GM19043 (cell line): ENCODE data around the gene GHRHR.
A peak's percentile ranks its signal among the peaks of the same experiment; 100 is the strongest.

Experiments
- ATAC-seq: cut with Tn5 transposase; IDR thresholded peaks from one replicate; pipeline ENCODE4 v1.9.1; 2021; ENCODE audit warnings: low read depth; ENCODE audit not compliant: unreplicated experiment

Gene GHRHR

DNA sequence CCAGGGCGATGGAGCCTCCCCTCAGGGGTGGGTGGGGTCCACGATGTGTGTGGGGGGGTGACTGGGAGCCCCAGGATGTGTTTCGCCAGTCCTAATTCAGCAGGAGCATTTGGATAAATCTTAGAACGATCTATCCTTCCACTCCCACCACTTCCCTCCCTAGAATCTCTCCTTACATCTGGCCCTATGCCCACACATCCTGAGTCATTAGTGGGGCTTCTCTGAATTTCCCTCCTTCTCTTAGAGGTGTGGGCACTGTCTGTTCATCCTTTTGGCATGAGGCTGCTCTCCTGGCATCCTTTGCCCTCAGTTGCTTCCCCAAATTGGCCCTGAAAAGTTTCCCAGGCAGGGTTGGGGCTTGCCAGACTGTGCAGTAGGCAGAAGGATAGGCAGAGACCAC, 1.6 kb downstream of the GHRHR start:
- ATAC-seq: no peak

DNA sequence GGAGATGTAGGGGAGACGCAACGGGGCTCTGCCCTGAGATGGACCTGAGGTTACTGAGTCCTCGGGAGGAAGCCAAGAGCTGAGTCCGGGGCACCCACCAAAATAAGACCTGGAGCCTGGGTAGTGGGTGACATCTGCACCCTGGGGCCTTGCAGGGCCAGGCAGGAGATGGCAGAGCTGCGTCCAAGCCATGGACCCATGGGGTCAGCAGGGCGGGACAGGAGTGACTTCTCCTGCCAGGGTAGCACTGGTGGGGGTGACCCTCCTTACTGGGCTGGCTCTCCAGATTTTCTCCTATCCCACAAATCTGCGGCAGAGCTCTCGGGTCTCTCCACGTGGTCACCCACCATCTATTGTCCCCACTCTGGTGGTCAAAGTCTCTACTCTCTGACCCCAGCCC, 2.1 kb downstream of the GHRHR start:
- no peak for ATAC-seq

DNA sequence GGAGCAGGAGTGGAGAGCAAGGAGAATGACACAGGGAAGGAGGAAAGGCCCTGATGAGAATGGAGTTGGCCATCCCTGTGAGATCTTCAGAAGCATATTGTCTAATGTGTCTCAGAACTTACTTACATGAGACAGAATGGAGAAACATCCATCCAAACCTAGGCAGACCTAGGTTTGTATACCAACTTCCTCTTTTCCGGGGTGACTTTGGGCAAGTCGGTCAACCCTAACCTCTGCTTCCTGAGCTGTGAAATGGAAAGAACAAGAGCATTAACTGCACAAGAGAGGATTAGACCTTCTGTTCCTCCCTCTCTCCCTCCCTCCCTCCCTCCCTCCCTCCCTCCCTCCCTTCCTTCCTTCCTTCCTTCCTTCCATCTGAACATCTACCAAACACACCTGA, 4.5 kb downstream of the GHRHR start:
- ATAC-seq: peak; percentile 43

DNA sequence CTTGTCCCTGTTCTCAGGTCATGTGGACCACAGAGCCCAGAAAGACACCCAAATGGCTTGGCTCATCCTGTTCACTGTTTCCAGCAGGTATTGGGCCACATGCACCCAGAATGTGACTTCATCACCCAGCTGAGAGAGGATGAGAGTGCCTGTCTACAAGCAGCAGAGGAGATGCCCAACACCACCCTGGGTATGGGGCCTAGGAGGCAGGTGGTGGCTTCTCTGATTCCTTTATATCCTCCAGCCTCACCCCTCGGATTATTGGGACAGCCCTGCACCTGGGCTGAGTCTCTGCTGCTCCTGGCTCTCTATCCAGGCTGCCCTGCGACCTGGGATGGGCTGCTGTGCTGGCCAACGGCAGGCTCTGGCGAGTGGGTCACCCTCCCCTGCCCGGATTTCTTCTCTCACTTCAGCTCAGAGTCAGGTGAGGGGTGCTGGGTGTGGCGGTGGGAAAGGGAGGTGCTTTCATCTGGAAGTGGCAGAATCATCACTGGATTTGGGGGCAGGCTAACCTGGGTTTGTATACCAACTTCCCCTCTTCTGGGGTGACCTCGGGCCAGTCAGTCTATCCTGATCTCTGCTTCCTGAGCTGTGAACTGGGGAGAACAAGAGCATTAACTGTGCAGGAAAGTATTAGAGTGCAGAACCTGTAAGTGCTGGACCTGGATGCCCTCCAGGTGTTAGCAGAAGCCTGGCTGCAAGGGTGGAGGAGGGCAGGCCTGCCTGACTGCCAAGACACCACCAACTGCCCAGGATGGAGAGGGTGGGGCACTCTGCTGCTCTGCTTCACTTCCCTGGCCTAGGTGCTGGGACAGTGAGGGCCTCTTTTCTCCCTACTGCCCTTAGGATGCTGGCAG, 5.2 kb downstream of the GHRHR start:
- no peak for ATAC-seq

DNA sequence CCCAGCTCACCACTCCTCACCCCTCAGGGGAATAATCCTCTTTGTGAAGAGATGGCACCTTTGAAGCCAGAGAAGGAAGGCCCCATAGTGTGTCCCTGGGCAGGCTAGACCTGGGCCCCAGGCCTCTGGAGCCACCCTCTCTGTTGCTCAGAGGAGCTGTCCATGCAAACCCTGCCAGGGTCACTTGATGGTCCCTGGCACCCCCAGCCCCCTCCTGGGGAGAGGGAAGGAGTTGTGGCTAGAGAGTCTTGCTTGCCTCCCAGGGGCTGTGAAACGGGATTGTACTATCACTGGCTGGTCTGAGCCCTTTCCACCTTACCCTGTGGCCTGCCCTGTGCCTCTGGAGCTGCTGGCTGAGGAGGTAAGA, 5.8 kb downstream of the GHRHR start:
- ATAC-seq: no peak

DNA sequence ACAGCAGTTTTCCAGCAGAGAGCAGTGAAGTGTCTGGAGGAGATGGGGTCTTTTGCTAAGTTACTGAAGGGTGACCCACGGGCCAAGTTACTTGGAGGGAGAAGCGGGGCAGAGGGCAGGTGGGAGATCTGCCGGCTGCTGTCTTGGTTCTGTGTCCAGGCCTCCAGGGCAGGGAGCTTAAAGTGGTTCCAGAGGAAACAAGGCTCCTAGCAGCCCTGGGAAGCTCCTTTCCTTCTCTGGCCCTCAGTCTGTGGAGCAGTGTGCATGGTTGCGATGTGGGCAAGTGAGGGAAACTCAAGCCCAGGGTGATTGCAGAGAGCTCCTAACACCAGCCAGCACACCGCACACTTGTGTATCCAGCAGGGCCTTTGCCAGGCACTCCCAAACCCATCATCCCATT, 6.3 kb downstream of the GHRHR start:
- no peak for ATAC-seq

DNA sequence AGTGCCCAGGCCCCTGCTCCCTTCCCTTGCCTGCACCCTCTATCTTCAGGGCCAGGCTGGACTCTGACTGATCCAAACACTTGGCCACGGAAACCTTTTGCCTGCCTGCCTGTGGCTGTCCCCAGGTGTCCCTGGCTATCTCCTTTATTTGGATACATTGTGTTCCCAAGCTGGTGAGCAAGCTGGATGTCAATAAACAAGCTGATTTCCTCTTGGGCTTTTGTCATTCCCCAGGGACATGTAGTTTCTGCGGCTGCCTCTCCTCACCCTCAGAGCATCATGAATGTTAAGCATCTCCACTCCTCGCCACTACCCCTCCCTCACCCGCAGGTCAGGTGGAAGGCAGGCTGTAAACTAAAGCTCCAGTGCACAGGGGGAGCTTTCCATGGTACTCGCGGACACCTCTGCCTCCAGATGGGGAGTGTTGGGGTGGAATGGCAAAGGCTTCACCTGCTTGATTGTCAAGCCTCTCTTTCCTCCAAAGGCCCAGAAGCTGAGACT, 6.9 kb downstream of the GHRHR start:
- peak; percentile 36 for ATAC-seq

DNA sequence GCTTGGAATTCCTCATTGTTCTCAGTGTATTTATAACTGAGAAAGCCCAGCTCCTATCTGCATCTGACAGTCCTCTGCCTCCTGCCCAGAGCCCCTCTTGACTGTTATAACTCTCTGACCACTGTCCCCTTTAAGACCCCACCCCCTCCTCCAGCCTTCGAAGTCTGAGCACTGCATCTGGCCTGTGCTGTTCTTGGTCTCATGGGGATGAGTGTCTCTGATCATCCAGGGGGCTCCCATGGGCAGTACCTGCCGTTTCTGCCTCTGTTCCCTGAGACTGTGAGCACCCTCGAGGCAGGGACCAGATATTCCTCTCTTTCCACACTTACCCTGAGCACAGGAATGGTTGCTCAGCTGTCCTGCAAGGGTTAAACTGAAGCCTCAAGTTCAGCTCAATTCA, 7.7 kb downstream of the GHRHR start:
- ATAC-seq: no peak

DNA sequence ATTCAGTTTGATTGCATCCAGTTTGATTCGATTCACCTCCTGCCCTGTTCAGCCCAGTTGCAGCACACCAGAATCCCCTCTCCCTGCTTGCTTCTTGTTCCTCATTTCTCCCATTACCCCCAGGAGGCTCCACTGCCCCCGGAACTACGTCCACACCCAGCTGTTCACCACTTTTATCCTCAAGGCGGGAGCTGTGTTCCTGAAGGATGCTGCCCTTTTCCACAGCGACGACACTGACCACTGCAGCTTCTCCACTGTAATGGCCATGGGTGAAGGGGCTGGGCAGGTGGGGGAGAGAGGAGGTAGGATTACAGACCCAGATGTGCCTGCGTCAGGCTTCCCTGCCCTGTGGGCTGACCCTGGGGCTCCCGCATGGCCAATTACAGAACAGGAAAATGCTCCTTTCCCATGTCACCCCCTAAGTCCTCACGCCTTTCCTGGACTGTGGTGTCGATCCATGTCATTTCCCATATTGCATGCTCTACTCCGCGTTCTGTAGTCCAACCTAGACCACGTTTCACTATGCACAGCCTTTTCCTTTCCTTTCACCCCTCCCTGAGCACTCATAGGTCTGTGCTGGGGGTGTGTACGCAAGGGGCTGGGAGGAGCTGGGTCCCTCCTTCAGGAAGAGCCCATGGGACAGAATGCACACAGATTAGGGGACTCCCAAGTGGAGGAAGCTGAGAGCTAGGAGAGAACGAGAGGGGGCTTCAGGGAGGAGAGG, 8.2 kb downstream of the GHRHR start:
- no peak for ATAC-seq

DNA sequence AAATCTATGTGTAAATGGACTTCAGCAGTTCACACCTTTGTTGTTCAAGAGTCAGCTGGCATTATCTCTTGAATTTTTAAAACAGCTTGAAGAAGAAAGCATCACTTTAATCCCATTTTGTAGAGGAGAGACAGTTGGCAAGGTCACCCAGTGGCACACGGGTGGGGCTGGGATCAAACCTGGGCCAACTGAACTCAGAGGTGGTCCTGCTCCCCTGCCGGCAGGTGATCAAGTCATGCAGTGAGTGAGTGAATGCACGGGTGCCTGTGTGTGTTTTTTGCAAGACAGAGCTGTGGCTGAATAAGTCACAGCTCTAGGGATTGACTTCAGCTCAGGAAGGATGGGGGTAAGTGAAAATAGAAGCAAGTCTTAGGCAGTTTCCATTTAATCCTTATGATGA, 9.5 kb downstream of the GHRHR start:
- no peak for ATAC-seq

DNA sequence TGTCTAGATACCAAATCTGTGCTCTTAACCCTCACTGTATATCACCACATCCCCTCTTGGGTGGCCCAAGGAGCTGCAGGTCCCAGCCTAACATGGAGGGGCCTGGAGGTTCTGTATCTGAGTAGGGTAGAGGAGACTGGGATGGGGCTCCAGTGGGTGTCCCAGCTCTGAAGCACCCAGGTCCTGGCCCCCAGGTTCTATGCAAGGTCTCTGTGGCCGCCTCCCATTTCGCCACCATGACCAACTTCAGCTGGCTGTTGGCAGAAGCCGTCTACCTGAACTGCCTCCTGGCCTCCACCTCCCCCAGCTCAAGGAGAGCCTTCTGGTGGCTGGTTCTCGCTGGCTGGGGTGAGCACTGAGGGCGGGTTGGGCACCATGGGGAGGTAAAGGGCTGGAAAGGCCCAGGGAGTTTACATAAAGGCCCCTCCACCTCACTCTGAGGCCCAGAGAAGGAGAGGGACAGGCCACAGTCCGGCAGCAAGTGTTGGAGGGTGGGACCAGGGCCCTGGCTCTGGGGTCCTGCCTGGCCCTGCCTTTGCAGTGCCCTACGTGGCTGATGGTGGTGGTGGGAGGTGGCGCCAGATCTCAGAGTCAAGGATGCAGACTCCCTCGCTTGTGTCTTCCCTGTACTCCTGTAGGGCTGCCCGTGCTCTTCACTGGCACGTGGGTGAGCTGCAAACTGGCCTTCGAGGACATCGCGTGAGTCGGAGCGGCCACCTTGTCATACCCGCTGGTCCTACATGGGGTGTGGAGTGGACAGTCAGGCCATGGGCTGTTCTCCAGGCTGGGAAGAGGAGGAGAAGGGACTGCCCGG, 10.2 kb downstream of the GHRHR start:
- ATAC-seq: no peak

DNA sequence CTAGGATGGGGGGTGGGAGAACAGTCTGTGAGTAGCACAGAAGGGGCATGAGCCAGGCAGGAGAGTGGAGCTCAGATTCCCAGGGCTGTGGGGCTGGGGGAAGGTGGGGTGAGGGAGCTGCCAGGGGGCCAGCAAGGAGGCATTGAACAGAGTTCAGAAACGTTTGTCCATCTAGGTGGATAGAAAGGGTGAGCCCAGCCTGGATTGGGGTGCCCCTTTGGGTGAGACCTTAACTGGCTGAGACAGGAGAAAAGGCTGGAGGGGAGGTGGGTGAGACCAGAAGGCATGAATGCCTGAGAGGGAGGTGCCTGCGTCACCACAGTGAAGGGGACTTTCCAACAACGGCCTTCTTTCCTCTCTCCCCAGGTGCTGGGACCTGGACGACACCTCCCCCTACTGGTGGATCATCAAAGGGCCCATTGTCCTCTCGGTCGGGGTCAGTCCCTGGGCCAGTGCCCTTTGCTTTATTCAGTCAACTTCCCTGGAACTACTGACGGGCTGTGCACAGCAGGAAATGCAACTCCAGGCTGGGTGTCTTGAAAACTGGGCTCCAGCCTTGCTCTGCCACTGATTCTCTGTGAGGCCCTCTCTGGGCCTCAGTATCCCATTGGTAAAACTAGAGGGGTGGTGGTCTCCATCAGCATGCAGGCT, 11.0 kb downstream of the GHRHR start:
- ATAC-seq: peak; percentile 87

DNA sequence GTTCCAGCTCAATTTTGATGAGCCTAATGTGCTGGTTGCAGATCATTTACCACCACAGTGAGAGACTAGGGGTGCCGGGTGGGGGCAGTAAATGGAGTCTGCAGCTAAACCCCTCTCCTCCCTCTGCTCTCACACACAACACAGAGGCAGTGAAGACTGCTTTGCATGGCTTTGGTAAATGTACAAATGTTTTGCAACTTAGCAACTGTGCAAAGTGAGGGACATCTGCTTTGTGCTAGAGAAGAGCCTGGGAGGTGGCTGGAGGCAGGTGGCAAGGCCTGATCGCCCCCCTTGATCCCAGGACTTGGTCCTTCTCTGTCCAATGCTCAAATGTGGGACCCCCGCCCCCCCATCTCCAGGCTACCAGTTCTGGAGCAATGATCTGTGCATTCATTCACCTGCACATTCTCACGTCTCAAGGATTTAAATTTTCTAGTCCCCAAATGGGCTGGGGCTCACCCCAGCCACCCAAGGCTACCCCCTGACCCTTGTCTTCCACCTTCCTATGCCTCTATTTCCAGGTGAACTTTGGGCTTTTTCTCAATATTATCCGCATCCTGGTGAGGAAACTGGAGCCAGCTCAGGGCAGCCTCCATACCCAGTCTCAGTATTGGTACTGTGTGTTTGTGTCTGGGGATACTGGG, 11.6 kb downstream of the GHRHR start:
- ATAC-seq: peak; percentile 6

DNA sequence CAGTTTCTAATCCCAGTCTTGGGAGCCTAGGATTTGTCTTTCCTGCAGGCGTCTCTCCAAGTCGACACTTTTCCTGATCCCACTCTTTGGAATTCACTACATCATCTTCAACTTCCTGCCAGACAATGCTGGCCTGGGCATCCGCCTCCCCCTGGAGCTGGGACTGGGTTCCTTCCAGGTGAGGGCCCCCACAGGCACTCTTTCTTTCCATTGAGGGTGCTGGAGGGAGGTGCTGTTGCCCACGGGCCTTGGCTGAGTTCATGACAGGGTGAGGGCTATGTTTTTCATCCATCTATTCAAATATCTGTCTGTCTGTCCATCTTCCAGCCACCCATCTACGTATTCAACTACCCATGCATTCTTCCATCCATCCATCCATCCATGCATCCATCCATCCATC, 12.6 kb downstream of the GHRHR start:
- no peak for ATAC-seq

DNA sequence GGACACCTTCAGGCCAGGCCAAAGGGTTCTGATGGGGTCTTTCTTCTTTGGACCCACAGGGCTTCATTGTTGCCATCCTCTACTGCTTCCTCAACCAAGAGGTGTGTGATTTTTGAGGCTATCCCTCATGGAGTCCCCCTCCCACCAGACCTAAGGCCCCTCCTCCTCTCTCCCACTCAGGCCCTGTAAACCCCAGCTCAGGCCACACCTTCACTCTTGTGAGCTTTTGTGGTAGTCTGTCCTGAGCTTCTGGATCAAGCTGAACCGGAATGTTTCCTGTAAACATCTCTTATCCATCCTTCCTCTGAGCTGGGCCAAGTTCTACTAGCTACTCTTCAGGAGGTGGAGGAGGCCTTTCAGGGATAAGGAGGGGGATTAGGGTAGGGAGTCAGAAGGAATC, 13.5 kb downstream of the GHRHR start:
- no peak for ATAC-seq

DNA sequence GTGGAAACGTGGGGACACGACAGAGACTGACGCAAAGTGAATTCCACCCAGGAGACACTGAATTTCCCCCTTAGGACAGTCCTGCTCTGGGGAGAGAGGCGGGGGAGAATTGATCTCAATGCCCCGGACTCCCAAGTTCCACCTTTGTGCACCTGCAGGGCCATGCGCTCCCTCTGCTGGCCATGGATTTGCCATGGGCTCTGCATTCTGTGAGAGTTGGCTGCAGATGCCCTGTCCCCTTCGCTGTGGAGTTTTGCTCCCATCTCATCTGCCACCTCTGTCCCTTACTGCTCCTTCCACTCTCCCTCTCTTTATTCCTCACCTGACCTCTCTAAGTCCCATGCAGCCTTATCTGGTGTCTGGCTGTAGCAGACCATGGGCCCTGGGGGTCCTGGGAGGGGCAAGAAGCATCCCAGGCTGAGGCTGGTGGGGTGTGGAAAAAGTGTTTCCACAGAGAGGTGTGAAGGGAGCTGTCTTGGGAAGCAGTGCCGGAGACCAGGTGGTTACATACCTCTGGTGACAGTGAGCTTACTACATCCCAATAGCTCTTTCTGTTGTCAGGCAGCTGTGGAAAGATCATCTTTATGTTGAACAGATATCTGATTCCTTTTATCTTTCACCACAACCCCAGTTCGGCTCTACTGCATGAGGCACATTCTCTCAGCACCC, 14.3 kb downstream of the GHRHR start:
- ATAC-seq: no peak

DNA sequence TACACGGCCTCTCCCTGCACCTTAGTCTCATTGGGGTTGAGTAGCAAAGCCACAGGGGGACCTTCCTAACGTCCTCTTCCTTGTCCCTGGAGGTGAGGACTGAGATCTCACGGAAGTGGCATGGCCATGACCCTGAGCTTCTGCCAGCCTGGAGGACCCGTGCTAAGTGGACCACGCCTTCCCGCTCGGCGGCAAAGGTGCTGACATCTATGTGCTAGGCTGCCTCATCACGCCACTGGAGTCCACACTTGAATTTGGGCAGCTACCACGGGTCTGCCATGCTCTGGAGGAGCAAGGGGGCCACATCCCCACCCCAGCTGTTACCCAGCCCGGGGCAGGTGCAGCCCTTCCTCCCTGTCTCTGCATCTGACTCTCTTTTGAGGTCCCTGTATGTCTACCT, 15.3 kb downstream of the GHRHR start:
- no peak for ATAC-seq

DNA sequence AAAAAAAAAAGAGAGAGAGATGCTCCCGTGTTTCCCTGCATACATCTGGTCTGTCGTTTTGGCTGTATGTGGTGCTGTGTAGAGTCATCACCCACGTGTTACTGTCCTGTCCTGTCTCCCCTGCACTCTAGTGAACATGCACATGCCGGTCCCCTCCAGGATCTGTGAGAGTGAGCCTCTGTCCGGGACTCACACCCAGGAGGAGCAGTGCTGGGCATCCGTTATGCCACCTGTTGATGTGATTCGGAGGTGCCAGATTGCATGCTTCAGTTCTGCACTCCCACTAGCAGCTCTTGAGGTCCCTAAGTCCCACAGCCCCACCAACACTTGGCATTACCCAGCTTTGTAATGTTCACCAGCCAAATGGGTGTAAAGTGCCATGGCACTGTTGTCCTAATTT, 16.4 kb downstream of the GHRHR start:
- ATAC-seq: no peak

DNA sequence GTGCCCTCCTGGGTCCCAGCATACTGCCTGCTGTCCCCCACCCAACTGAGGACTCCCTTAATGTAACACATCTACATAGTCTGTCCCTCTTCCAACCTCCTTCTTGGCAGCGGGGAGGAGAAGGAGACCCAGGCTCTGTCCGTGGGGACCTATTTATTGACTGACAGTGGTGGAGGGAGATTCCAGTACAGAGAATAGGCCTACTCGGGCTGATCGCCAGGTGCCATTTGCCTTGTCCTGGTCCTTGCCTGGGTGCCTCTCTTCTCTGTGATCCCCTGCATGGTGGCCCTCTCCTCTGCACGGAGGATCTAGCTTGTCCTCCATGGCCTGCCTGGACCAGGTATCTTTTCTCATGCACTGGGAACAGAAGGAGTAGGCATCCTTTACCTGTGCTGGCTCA, 17.0 kb downstream of the GHRHR start:
- no peak for ATAC-seq
